ENCODE data around the gene THBD.

Gene THBD

DNA sequence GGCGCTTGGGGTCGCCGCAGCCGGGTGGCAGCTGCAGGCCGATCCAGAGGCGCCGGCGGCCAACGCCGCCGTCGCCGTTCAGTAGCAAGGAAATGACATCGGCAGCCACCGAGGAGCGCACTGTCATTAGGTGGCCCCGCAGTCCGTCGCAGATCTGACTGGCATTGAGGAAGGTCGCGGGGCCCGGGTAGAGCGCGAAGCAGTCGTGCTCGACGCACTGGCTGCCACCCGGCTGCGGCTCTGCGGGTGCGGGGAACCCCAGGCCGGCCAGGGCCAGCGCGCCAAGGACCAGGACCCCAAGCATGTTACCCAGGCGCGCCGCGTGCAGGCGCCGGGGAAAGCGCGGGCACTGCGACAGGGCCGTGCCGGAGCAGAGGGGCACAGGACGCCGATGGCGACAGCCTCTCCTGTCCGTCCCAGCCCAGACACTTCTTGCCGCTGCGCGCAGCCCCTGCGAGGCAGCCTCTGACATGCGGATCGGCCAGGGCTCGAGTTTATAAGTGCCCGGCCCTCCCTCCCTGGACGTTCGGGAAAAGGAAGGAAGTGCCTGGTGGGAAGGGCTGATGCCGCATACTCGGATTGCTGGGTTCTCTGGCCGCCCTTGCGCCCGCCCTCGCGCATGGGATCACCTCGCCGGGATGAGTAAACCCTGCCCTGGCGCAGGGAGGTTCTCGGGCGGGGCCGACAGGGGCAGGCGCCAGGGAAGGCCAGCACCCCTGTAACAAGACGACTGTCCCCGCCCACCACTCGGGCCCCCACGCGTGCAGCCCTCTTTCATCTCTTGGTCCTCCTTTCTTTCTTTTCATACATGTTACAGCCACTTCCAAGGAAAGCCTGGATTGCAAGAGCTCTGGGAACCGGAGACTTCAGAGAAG is at the start of gene THBD:
Gene THBD, minus strand, starts transcription at position 472 of the 875 bp plus-strand sequence. Its CDS starts 168 bp downstream, at position 304.
- DNase-seq (ENCODE audit: low read depth, low spot score): peak; percentile 39

DNA sequence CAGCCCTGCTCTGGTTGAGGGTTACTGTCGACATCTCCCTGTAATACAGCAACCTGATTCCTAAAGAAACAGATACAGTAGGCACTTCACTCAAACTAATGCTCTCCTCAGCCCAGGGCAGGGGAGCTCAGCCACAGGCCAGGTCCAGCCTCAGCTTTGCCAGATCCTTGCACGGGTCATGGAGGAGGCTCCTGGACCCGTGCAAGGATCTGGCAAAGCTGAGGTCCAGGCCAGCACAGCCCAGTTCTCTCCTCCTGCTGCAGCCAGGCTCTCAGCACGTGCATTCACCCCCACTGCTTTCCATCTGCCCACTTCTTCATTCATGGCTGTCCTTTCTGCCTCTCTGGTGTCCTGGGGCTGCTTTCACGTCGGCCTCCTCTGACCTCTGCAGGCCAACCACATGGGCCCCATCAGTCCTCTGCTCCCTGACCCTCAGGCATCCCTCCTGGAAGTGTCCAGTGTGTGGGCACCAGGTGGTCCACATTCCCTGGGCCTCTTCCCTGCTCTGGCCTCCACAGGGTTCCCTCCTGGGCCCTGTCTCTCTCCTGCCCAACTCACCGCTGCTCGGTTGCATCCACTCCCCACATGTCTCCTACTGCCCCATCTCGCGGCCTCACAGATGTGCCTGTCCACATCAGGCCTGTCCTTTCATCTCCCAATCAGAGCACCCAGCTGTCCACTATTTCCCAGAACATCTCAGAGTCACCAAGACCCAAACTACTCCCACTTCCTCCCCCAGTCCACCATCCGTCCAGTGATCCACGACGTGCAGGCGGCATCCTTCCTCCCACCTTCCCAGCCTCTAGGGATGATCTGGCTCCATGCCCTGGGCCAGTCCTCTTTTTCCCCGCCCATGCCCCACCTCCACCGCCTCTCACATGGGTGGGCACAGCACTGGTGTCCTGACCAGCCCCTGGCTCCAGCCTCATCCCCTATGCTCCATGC is 48.4 kb upstream of the THBD start:
- no peak for DNase-seq (ENCODE audit: low read depth, low spot score)

DNA sequence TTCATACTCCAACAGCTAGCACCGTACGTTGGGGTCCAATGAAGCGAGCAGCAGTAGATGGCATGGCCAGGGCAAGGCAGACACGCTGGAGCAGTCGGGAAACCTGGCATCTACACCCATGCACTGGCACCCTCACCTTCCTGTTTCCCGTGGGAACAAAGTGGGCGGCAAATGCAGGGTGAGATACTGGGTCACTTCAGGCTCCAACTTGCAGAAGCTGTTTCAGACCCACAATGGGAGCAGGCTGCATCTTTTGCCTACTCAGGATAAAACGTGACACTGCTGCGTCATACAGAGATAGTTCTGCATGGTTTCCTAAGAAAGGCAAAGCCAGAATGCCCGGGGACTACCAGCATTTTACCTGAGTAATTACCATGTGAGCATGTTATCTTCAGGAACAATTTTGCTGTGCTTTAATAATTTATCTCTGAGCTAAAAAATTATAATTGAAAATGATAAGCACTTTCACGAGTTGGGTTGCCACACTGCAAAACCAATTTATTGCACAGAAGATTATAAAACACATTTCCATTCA is 47.6 kb upstream of the THBD start:
- no peak for DNase-seq (ENCODE audit: low read depth, low spot score)

- no peak for DNase-seq (ENCODE audit: low read depth, low spot score)
Observed at GRCh38 chr20:23096097-23096496, 46.6 kb upstream of the THBD start.

GRCh38 chr20:23095499-23095898 is 46.0 kb upstream of the THBD start:
- DNase-seq (ENCODE audit: low read depth, low spot score): no peak

DNA sequence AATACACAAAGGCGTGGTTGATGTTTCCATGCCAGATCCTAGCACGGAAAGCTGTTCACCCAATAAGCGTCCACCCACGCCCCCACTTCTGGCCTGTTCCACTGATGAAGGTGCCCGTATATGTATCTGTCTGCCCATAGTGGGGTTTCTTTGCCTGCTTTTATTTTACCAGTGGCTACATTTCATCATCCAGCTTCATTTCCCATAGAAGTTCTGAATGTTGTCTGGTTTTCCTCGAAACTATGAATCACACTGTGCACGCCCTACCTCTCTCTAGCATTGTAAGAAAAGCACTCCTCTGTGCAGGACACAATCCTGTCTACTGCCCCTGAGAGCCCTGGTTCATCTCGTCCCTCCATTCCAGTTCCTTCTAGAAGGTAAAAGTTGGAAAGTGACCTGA is 45.5 kb upstream of the THBD start:
- no peak for DNase-seq (ENCODE audit: low read depth, low spot score)

DNA sequence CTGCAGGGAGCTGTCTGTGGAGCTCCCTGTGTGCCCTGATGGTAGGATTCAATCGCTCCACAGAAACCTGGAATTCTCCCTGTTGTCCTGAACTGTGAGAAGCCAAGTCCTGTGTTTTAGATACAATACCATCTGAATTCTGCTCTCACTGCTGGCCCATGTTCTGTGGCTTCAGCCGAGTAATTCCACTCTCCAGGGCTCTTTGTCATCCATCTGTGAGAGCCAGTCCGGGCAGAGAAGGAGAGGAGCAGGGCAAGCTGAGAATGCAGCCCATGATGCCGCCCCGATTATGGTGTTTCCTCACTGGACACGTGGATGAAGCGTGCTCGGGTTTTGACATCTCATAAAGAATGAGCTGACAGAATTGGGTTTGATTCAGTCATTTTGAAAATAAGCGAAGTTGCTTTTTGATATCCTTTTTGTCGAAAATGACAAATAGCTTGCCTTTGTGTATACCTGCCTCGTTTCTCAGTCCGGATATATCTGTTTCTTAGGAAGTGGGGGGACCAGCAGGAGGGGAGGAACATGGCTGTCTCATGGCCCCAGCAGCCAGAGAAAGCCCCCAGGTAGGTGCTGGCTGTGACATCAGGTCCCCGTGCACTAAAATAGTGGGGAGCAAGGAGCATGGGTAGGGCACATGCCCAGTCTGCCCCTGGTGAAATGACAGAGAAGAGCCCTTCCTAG is 44.9 kb upstream of the THBD start:
- no peak for DNase-seq (ENCODE audit: low read depth, low spot score)

DNA sequence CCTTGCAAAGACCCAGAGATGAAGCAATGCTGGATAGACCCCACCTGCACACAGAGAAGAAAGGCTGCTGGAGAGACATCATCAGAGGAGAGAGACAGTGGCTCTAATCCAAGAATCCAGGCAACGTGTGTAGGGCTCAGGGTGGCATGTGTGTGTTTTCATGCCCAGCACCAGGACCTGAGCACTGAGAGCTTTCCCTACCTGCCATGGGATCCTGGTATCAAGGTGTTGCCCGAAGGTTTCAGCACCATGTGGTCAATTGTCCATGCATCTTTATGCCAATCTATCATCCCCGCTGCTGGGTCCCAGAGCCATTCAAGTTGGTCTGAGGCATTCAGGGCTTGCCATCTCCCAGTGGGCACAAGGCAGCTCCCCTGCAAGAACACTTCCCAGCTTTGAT is 44.1 kb upstream of the THBD start:
- DNase-seq (ENCODE audit: low read depth, low spot score): no peak

- no peak for DNase-seq (ENCODE audit: low read depth, low spot score)
Observed at GRCh38 chr20:23092861-23093495, 43.5 kb upstream of the THBD start.

DNA sequence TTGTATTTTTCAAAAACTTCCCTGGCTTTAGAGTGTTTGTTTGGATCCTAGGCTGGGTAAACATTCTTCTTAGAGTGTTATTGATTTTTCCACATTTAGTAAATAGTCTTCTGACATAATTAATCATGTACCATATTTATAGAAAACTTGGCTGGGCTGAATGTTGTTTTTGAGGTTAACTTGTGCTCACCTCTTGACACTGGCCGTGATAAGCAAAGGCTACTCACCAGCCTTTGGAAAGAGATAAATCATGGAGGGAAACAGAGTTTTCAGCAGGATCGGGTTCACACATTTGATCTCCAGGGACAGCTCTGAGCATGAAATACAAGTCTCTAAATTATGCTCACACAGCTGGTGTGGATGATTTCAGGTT is 42.9 kb upstream of the THBD start:
- DNase-seq (ENCODE audit: low read depth, low spot score): no peak

GRCh38 chr20:23091721-23092383 is 42.4 kb upstream of the THBD start:
- no peak for DNase-seq (ENCODE audit: low read depth, low spot score)

GRCh38 chr20:23090878-23091277 is 41.4 kb upstream of the THBD start:
- no peak for DNase-seq (ENCODE audit: low read depth, low spot score)

GRCh38 chr20:23090147-23090546 is 40.7 kb upstream of the THBD start:
- DNase-seq (ENCODE audit: low read depth, low spot score): no peak

DNA sequence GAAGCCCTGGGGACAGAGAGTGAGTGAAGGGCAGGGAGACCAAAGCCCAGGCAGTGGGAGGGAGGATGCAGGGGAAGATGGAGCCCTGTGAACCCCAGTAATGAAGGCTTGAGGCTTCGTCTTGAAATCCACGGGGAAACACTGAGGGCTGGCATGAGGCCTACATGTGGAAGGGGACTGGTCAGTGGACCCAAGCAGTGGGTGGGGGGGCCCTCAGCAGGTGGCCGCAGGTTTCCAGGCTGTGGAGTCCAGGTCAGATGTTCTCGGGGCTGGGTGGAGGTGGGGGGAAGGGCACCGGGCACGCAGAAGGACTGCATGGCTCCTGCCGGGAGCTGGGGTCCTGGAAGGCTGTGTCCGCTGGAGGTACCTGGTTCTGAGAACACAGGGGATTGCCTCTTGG is 39.4 kb upstream of the THBD start:
- no peak for DNase-seq (ENCODE audit: low read depth, low spot score)

DNA sequence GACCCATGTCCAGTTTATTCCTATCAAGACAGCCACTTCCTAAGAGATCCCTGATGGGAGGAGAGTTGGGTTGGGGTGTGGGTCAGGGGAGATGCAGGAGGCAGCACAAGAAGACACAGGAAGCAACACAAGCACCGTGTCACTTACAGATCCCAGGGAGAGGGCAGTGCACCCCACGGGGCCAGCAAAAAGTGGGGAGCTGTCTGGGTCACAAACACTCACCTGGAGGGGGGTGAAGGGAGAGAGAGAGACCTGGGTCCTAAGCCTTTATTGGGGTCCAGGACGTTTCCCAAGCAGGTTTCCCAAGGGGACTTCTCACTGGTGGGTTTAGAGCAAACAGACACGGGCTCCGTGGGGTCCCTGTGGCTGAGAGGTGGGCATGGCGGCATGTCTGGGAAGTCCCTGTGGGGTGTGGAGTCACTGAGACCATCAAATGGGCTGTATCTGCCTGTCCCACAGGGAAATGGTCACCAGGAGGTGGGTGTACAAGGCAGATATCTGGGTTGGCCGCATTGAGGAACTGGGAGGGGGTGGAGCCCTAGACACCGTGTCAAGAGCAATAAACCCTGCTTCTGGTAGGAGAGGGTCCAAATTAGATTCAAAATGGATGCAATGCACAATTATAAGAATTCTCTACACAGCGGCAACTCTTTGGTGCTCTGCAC is 38.2 kb upstream of the THBD start:
- no peak for DNase-seq (ENCODE audit: low read depth, low spot score)

GRCh38 chr20:23086931-23087411 is 37.5 kb upstream of the THBD start:
- no peak for DNase-seq (ENCODE audit: low read depth, low spot score)

DNA sequence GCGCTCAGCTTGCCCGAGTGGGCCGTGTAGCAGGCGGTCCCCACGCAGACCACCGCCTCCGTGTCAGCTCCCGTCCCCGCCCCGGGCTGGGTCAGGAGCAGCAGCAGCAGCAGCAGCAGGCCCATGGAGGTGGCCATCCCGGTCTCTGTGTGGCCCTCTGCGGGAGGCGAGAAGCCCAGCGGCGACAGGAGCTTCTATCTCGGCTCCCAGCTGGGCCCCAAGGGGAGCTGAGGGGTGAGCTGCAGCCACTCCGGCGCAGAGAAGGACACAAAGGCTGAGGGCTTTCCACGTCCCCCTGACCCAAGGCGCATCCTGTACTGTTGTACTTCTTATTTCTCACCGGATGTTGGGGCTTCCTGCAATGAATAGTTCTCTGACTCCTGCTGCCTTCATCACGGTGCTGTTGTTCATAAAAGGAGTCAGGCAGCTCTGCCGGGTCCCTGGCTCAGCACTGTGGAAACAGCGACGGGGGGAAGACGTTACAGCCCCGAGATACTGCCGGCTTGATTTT is 36.6 kb upstream of the THBD start, which contains the start of gene CD93:
Gene CD93, minus strand, starts transcription at position 269 of the 511 bp plus-strand sequence. Its CDS starts 132 bp downstream, at position 137.
- no peak for DNase-seq (ENCODE audit: low read depth, low spot score)

- no peak for DNase-seq (ENCODE audit: low read depth, low spot score)
Observed at GRCh38 chr20:23085436-23086055, 36.1 kb upstream of the THBD start.

DNA sequence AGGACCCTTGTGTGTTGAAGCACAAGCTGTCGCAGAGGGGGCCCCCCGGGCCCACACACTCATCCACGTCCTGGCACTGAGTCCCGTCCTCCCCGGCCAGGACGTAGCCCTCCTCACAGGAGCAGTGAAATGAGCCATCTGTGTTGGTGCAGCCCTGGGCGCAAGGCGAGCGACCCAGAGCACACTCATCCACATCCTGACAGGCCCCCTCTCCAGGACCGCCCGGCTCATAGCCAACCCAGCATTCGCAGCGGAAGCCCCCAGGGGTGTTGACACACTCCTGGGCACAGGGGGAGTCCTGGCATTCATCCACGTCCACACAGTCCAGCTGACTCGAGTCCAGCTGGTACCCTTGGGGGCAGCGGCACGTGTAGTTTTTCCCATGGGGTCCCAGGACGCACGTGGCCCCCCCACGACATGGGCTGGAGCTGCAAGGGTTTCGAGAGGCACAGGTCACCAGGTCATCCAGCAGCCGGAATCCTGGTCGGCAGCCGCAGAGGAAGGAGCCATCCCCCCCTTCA is 35.4 kb upstream of the THBD start:
- no peak for DNase-seq (ENCODE audit: low read depth, low spot score)

Data from astrocyte of the hippocampus (primary cell).